Activated CD4-positive, alpha-beta T cell treated with anti-CD3 and anti-CD28 coated beads, Interleukin-2, amount 50 U/mL, for 4 hours (primary cell): ENCODE measurements around the gene TMEM140.

Experiments
- DNase-seq, 2 experiments: peaks; one replicate each; pipeline ENCODE4 v3.0.0-alpha.2; 2020

TMEM140 gene

GRCh38 chr7:135175931-135176330 lies 28.1 kb downstream of the TMEM140 start:
- no peak for DNase-seq

DNA sequence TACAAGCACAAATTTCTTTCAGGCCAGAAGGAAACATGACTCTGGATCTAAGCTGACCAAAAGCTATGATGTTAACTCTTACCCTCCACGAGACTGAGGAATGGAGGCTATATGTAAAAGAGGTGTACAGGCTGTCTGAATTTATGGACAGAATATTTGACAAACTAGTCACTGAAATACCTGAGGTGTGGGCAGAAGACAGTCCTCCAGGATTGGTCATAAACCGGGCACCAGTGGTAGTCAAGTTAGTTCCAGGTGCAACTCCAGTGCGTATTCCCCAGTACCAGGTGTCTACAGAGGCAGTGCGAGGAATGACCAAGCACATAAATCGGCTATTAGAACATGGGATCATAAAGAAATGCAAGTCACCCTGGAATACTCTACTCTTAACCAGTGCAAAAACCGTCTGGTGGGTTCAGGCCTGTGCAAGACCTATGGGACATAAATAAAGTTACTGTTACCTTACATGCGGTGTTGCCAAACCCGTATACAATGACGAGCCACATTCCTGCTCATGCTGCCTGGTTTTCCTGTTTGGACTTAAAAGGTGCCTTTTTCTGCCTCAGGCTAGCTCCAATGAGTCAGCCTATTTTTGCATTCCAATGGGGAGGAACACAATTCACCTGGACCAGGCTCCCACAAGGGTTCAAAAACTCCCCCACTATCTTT lies 29.3 kb downstream of the TMEM140 start:
- no peak for DNase-seq

- no peak for DNase-seq
Measured at GRCh38 chr7:135178364-135178763, 30.5 kb downstream of the TMEM140 start.

- DNase-seq = no peak
Measured at GRCh38 chr7:135179321-135179925, 31.6 kb downstream of the TMEM140 start.

DNA sequence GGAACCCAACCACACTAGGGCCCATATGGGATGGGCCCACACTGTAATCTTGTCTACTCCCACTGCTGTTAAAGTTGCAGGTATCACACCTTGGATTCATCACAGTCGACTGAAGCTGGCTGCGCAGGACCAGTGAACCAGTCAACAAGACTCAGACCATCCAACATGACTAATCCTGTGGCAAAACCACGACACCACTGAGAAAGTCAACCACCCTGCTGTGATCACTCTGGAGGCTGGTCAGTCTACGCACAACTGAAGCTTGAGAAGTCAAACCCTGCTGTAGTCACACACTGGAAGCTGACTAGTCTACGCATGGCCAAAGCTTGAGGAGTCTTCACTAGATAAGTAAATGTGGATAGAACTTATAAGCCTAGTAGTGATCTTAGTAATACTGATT lies 32.2 kb downstream of the TMEM140 start:
- no peak for DNase-seq

GRCh38 chr7:135181261-135181928 lies 33.5 kb downstream of the TMEM140 start:
- DNase-seq = no peak

DNA sequence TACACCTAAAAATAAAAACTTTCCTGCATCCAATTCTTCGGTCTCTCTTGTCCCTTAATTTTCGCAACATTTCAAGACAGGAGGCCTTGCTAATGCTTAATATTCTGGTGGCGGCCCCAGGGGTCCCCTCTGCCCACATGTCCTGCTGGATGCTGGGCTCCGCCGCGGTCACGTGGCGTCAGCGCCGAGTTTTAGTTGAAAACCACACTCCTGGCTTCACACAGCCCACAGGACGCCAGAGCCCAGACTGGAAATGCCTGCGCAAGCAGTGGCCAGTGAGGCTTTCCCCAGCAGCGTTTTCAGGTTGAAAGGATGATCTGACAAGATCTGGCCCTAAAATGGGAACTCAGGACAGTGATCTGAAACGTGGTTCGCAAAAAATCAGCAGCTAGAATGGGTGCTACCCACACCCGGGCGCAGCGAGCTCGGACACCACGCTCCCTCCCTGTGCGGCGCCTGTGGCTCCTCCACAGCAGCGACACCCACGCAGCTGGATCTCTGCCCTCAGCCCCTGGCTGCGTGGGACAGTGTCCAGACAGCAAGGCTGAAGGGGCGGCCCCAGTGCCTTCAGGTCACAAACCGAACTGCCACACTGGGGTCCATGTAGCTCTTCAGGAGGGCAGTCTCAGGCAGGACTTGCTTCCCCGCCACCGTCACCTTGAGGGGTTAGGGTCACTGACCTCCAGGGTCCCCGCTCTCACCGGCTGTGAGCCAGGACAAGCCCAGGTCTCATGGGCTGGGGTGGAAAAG lies 34.2 kb downstream of the TMEM140 start:
- no peak for DNase-seq

DNA sequence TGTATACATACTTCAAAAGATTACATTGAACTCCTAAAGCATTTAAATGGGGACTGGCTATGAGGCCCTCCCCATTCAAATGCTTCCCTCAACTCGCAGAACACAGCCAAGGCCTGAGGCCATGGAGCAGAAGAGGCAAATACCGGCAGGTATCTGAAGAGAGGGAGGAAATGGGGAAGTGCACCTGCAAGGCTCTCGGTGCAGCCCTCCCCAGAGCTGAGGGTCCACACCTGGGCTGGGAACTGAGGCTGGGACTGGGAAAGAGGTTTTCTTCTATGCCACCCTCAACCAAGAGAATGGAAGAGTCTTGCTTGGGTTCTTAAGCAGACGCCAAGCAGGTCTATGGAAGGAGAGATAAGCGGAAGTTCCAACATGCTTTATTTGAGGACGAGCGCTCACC lies 35.6 kb downstream of the TMEM140 start:
- no peak for DNase-seq

DNA sequence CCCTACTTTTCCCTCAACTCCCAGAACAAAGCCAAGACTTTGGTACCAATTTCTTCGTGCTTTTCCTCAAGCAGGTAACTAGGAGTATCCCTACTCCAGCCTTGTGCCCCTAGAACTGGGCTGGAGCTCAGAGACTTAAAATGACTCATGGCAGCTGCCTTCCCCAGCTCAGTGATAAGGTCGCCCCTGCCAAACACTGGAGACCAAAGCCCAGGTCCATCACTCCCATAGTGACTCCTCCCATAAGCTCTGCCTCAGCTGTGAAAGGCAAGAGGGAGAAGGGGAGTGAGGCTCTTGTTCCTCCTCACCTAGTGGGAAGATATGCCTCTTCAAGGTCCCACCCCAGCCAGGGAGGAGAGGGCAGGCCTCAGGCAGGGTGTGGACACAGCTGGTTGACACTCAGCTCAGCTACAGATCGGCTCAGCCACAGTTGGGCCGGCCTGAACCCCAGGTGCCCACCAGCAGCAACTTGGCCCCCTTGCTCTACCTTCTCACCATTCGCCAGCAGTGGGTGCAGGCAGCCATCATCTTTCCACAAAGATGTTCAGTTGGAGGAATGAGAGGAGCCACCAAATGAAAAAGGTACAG lies 36.5 kb downstream of the TMEM140 start:
- DNase-seq = no peak

DNA sequence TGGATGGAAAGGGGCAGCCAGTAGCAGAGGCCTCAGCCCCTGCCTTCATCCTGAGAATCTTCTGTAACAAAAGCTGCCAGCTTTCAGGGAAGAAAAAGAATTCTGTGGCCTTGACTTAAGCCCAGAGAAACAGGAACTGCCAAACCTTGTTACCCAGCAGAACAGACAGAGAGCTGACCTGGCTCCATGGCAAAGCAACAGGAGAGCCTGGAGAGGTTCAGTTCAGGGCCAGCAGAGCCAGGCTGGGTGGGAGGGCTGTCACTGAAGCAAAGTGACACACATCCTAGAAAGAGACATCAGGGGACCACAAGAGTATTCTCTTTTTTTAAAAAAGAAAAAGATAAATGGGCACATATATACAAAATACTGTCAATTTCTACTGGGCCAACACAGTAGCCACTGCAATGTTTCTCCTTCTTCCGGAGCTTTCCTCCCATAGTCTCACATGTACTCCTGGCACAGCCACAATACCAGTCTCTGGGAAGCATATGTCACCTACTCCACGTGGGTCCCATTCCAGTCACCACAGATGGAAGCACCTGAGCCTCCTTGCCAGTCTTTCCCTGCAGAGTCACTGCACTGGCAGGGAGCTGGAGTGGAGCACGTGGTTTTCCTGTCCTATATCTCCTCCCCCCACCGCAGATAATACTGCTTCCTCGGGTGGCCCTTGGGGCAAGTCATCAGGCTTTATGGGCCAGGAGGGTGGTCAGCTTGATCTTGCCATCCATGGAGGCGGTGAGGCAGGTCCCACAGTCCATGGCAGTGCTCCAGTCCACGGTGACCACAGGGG lies 37.8 kb downstream of the TMEM140 start:
- no peak for DNase-seq

DNA sequence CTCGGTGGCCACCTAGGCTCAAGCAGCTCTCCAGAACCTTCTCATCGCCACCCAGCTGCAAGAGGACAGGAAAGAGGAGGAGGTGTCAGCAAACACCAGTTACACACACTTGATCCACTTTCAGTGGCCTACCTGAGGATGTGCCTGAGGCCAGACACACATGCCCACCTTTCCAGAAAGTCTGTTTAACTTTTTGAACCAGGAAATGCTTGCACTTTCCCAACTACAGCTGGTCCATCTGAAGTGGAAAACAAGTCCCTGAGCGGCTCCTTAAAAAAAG lies 38.3 kb downstream of the TMEM140 start:
- DNase-seq = no peak

- no peak for DNase-seq
Measured at GRCh38 chr7:135186841-135187253, 39.0 kb downstream of the TMEM140 start.

DNA sequence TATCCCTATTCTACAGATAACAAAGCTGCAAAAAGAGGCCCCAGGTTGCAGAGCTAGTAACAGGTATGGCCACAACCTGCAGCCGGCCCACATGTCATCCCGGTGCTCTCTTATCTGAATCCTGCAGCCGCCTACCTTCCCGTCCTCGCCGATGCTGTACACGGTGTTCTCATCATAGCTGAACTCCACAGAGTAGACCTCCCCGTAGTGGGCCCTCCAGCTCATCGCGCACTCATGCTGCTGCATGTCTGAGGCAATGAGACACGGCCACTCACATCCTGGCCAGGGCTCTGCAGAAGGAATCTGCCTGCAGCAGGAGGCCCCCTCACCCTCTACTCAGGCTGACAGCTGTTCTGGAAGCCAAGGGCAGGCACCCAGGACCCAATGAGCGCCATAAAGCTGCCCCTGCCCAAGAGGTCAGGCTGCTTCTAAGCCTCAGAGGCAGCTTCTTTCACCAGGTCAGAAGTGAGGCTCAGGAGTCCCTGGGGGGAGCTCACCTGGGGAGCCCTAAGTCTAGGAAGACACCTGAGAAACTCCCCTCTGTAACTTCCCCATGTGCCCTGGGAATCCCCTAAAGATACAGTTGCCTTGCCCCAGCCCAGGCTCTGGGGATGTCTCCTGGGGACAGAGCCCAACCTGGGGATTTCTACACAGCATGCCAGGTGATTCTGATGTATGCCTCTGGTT lies 40.6 kb downstream of the TMEM140 start:
- no peak for DNase-seq

- DNase-seq = no peak
Measured at GRCh38 chr7:135189221-135189662, 41.4 kb downstream of the TMEM140 start.

- no peak for DNase-seq
Measured at GRCh38 chr7:135189961-135190360, 42.1 kb downstream of the TMEM140 start.

DNA sequence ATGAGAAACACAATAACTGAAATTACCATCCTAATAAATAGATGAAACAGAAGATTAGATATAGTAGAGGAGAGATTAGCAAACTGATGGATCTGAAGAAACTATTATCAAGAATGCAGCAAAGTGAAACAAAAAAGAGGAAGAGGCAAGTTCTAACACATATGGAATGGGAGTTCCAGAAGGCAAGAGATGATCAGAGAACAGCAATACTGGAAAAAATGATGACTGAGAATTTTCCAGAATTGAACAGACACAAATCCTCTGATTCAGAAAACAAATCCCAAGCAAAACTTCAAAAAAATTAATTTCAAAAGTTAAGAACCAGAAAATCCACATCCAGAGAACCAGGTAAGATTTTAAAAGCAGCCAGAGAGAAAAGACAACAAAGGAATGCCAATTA lies 42.8 kb downstream of the TMEM140 start:
- DNase-seq = no peak

GRCh38 chr7:135192914-135193536 lies 45.2 kb downstream of the TMEM140 start:
- no peak for DNase-seq

- no peak for DNase-seq
Measured at GRCh38 chr7:135193615-135194081, 45.8 kb downstream of the TMEM140 start.

DNA sequence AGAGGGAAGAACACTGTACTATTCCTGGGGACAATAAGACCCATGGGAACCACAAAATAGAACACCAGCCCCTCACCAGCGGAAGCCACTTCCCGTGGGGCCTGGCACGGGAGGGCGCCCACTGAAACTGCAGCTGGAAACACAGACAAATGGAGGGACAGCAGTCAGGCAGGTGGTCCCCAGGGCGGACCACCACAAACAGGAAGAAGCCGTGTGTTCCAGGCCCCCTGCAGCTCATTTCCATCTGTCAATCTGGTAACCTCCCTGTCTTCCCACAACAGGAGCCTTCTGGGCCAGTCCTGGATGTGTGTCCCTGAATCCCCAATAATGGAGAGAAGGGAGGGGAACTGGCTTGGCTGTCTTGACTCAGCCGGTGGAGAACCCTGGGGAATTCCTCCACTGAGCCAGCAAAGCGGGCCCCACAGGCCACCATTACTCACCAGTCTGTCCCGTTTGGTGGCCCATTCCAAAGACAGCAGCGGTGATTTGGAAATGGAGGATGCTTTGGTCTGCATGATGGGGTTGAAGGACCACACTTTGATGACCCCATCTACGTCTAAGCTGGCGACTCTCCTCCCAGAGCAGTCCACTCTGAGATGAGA lies 46.7 kb downstream of the TMEM140 start:
- DNase-seq = no peak

DNA sequence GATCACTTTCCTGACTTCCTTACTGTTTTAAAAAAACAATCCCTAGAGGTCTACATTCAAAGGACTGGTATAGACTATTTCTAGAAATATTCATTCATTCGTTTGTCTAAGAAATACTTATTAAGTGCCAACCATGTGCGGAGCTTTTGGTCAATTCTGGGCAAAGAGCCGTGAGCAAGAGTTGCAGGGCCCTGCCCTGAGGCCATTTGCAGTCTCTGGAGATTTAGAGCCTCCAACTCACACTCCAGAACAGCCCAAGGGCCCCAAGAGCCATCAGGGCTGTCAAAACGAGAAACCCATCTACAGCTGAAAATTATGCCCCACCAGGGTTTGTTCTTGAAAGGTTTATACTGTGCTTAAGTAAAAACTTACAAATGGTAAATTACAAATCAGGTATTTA lies 47.3 kb downstream of the TMEM140 start:
- DNase-seq = no peak
